A549 (cell line): ENCODE data around the gene KLHL35.

Experiments used
- CEBPB ChIP-seq, 2 experiments: fragments of >200 bp in 1 of 2; sonication (Bioruptor Twin) in 1 of 2; formaldehyde crosslinking in 1 of 2; IDR thresholded peaks; 2 replicates each; pipeline ENCODE4 v1.6.1; 2012 to 2016
- CHD2 ChIP-seq: fragments of 150-350 bp; IDR thresholded peaks from 2 replicates; pipeline ENCODE4 v1.6.1; 2014; ENCODE audit warnings: low read length; ENCODE audit not compliant: partially characterized antibody
- EHMT2 ChIP-seq: fragments of 200-600 bp; sonication (generic); IDR thresholded peaks from 2 replicates; pipeline ENCODE4 v1.6.1; 2016; ENCODE audit warnings: antibody characterized with exemption, low read depth, mild to moderate bottlenecking, moderate library complexity
- EP300 ChIP-seq, 2 experiments: fragments of >200 bp; sonication (Bioruptor Twin); formaldehyde crosslinking; IDR thresholded peaks; 2 replicates in 1 of 2; 3 replicates in 1 of 2; pipeline ENCODE4 v1.6.1; 2016 to 2017
- MAFK ChIP-seq: fragments of 450-650 bp; IDR thresholded peaks from 2 replicates; pipeline ENCODE4 v1.6.1; 2014; ENCODE audit not compliant: partially characterized antibody
- MAX ChIP-seq: IDR thresholded peaks from 2 replicates; pipeline ENCODE4 v1.6.1; 2012
- NR3C1 ChIP-seq: fragments of >200 bp; sonication (Bioruptor Twin); formaldehyde crosslinking; IDR thresholded peaks from 3 replicates; pipeline ENCODE4 v1.6.1; 2017
- POLR2A ChIP-seq: IDR thresholded peaks from 2 replicates; pipeline ENCODE4 v1.6.1; 2012; ENCODE audit warnings: mild to moderate bottlenecking, low read length
- RAD21 ChIP-seq, 2 experiments: fragments of >200 bp in 1 of 2; sonication (Bioruptor Twin) in 1 of 2; formaldehyde crosslinking in 1 of 2; IDR thresholded peaks in 1 of 2; conservative IDR thresholded peaks in 1 of 2; 2 replicates in 1 of 2; 3 replicates in 1 of 2; pipeline ENCODE4 v1.6.1; 2012 to 2018; ENCODE audit warnings: inconsistent platforms in 1 of 2
- RARB ChIP-seq: fragments of 250-450 bp; sonication (Bioruptor Pico); IDR thresholded peaks from 2 replicates; pipeline ENCODE4 v1.8.0; 2021; ENCODE audit warnings: mild to moderate bottlenecking, moderate library complexity
- USF2 ChIP-seq: fragments of 450-650 bp; IDR thresholded peaks from 2 replicates; pipeline ENCODE4 v1.6.1; 2014; ENCODE audit warnings: antibody characterized with exemption
- ZFP36 ChIP-seq: fragments of 450-650 bp; IDR thresholded peaks from 2 replicates; pipeline ENCODE4 v1.6.1; 2014; ENCODE audit warnings: borderline replicate concordance; ENCODE audit not compliant: partially characterized antibody
- TF ChIP-seq, protein P1 (sequence below): fragments of >200 bp; sonication (Bioruptor Twin); formaldehyde crosslinking; IDR thresholded peaks from 3 replicates; pipeline ENCODE4 v1.5.1; 2016

GRCh38 chr11:75445315-75445953 lies 12.4 kb upstream of the KLHL35 start:
- TF ChIP-seq NR3C1 (no peak), POLR2A (no peak), USF2 (no peak), CEBPB (IDR thresholded peaks at IDR 0.05) (no peak), ZFP36 (no peak), CHD2 (no peak), MAX (no peak), EP300 (IDR thresholded peaks at IDR 0.05) (no peak), RAD21 (conservative IDR thresholded peaks at IDR 0.05 in 1 of 2, IDR thresholded peaks at IDR 0.05 in 1 of 2) (peak; percentile 99), EHMT2 (no peak), MAFK (no peak), RARB (no peak)
- TF ChIP-seq, protein P1, sequence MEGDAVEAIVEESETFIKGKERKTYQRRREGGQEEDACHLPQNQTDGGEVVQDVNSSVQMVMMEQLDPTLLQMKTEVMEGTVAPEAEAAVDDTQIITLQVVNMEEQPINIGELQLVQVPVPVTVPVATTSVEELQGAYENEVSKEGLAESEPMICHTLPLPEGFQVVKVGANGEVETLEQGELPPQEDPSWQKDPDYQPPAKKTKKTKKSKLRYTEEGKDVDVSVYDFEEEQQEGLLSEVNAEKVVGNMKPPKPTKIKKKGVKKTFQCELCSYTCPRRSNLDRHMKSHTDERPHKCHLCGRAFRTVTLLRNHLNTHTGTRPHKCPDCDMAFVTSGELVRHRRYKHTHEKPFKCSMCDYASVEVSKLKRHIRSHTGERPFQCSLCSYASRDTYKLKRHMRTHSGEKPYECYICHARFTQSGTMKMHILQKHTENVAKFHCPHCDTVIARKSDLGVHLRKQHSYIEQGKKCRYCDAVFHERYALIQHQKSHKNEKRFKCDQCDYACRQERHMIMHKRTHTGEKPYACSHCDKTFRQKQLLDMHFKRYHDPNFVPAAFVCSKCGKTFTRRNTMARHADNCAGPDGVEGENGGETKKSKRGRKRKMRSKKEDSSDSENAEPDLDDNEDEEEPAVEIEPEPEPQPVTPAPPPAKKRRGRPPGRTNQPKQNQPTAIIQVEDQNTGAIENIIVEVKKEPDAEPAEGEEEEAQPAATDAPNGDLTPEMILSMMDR: peak; percentile 94
